Chondrocyte (in vitro differentiated cells): ENCODE data around the gene SLIT3. TPM values are rescaled to one million over a fixed set of nuclear protein-coding genes. Genes with fewer than 3 reads are reported as not detected.

ENCODE experiments used
- DNase-seq: peaks from one replicate; pipeline ENCODE4 v3.0.0; 2021; ENCODE audit warnings: mixed read lengths, low spot score
- H3K27ac Mint-ChIP-seq: one replicate; pipeline ENCODE4 v1.8.0; 2021; ENCODE audit warnings: mild to moderate bottlenecking, moderate library complexity, mixed read lengths; ENCODE audit not compliant: unreplicated experiment
- H3K27me3 Mint-ChIP-seq: 2 replicates; pipeline ENCODE4 v1.8.0; 2021; ENCODE audit warnings: low read depth, mixed read lengths
- H3K36me3 Mint-ChIP-seq: 2 replicates; pipeline ENCODE4 v1.8.0; 2021; ENCODE audit warnings: low read depth, mixed read lengths
- H3K4me1 Mint-ChIP-seq: 2 replicates; pipeline ENCODE4 v1.8.0; 2021; ENCODE audit warnings: low read depth, mild to moderate bottlenecking, mixed read lengths
- H3K4me3 Mint-ChIP-seq: one replicate; pipeline ENCODE4 v1.8.0; 2021; ENCODE audit warnings: mild to moderate bottlenecking, moderate library complexity, mixed read lengths; ENCODE audit not compliant: unreplicated experiment
- H3K9me3 Mint-ChIP-seq: 2 replicates; pipeline ENCODE4 v1.8.0; 2021; ENCODE audit warnings: low read depth, mixed read lengths
- total RNA-seq: library from RNA; stranded (reverse); gene quantifications from 3 replicates; pipeline ENCODE4 v1.2.1, GENCODE V29; 2021
- TF ChIP-seq, protein P1 (sequence below): fragments of 200-600 bp; sonication (generic); IDR thresholded peaks from 2 replicates; pipeline ENCODE4 v1.5.0; 2021; ENCODE audit warnings: antibody characterized with exemption, mild to moderate bottlenecking, moderate library complexity

SLIT3 gene
- total RNA-seq, 1 donor from 2014 or later = 116 TPM

- DNase-seq = no peak
- Mint-ChIP-seq H3K4me3 (no peak overlapping the region), H3K36me3 (no peaks in the 10 kb centered on the region), H3K27ac (no peak overlapping the region), H3K9me3 (no peaks in the 10 kb centered on the region), H3K4me1 (peaks cover 2% of the 10 kb centered on the region), H3K27me3 (peaks cover 3% of the 10 kb centered on the region)
- TF ChIP-seq, protein P1, sequence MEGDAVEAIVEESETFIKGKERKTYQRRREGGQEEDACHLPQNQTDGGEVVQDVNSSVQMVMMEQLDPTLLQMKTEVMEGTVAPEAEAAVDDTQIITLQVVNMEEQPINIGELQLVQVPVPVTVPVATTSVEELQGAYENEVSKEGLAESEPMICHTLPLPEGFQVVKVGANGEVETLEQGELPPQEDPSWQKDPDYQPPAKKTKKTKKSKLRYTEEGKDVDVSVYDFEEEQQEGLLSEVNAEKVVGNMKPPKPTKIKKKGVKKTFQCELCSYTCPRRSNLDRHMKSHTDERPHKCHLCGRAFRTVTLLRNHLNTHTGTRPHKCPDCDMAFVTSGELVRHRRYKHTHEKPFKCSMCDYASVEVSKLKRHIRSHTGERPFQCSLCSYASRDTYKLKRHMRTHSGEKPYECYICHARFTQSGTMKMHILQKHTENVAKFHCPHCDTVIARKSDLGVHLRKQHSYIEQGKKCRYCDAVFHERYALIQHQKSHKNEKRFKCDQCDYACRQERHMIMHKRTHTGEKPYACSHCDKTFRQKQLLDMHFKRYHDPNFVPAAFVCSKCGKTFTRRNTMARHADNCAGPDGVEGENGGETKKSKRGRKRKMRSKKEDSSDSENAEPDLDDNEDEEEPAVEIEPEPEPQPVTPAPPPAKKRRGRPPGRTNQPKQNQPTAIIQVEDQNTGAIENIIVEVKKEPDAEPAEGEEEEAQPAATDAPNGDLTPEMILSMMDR = no peak
Measured at GRCh38 chr5:168620807-168621206, 680.1 kb downstream of the SLIT3 start.

DNA sequence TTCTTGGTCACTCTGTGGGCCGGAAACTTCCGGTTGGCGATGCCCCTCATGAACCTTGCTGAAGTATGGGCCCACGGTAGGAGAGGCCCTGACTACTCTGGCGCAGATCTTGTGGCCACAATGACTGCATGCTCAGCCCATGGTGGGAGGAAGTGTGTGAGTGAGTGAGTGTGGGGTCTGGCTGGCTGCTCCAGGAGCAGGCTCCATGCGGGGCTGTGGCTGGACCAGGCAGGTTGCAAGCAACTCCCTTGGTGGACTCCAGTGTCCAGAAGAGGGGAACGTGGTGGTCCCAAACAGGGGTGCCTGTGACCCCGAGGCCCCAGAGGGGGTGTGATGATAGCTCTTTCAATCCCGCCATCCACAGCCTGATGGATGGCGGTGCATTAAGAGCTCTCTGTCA lies 686.3 kb downstream of the SLIT3 start:
- Mint-ChIP-seq H3K36me3 (no peaks in the 10 kb centered on the region), H3K9me3 (no peaks in the 10 kb centered on the region), H3K4me1 (peaks cover 28% of the 10 kb centered on the region), H3K4me3 (no peak overlapping the region), H3K27me3 (no peaks in the 10 kb centered on the region), H3K27ac (no peak overlapping the region)
- TF ChIP-seq, protein P1 = no peak
- no peak for DNase-seq

GRCh38 chr5:168613996-168614395 lies 686.9 kb downstream of the SLIT3 start:
- Mint-ChIP-seq H3K36me3 (no peaks in the 10 kb centered on the region), H3K9me3 (no peaks in the 10 kb centered on the region), H3K27ac (no peak overlapping the region), H3K4me3 (no peak overlapping the region), H3K4me1 (peaks cover 28% of the 10 kb centered on the region), H3K27me3 (no peaks in the 10 kb centered on the region)
- no peak for DNase-seq
- TF ChIP-seq, protein P1 = no peak

- Mint-ChIP-seq H3K36me3 (no peaks in the 10 kb centered on the region), H3K27ac (no peak overlapping the region), H3K27me3 (no peaks in the 10 kb centered on the region), H3K9me3 (no peaks in the 10 kb centered on the region), H3K4me1 (peaks cover 28% of the 10 kb centered on the region), H3K4me3 (no peak overlapping the region)
- DNase-seq = no peak
- TF ChIP-seq, protein P1 = no peak
Measured at GRCh38 chr5:168613396-168613795, 687.5 kb downstream of the SLIT3 start.

DNA sequence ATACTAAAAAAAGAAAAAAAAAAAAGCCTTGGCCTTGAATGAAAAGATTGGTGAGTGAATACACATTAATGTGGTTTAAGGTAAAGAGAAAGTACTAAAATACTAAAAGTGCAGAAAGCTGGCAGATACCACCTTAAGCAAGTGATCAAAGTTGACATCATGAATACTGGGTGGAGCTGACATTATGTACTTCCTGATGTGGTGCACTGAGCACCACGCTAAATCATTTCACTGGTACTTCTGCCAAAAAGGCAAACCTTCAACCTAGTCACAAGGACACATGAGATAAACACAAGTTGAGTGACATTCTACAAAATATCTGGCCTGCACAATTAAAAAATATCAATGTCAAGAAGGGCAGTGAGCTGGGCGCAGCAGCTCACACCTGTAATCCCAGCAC lies 687.9 kb downstream of the SLIT3 start:
- Mint-ChIP-seq H3K27me3 (no peaks in the 10 kb centered on the region), H3K36me3 (no peaks in the 10 kb centered on the region), H3K9me3 (no peaks in the 10 kb centered on the region), H3K4me1 (peaks cover 28% of the 10 kb centered on the region), H3K4me3 (no peak overlapping the region), H3K27ac (no peak overlapping the region)
- TF ChIP-seq, protein P1 = no peak
- DNase-seq = no peak
